ENCODE measurements around the gene FAM187B.
"Not testable (repeated sequence)": the region's sequence is repeated elsewhere in the genome, so short reads cannot be mapped to it uniquely, and the experiment has no call there.

FAM187B gene

DNA sequence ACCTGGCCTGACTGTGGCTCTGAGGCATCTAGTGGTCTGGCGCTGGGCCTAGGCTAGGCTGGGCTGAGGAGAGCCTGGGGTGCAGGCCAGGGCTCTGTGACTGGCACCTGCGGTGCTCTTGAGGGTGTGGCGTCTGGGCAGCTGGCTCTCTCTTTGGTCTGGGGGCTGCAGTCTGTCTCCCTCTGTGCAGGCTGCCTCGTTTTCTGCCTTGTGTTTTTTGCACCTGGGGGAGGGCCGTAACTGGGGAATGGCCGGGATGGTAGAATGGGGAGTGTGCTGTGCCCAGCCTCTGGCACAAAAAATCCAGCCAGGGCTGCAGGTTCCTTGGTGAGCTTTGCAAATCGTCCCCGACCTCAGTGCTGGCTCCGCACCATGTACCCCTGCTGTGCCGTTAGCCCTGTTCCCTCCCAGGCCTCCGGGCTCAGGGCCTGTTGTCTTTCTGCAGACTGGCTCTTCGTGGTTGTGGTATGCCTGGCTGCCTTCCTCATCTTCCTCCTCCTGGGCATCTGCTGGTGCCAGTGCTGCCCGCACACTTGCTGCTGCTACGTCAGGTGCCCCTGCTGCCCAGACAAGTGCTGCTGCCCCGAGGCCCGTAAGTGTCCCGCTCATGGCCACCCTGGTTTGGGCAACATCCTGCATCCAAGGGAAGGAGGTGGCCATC, 33.7 kb upstream of the FAM187B start:
- DNase-seq (ENCODE audit: low read depth in 2 of 3, low spot score in 1 of 3), result no peak

DNA sequence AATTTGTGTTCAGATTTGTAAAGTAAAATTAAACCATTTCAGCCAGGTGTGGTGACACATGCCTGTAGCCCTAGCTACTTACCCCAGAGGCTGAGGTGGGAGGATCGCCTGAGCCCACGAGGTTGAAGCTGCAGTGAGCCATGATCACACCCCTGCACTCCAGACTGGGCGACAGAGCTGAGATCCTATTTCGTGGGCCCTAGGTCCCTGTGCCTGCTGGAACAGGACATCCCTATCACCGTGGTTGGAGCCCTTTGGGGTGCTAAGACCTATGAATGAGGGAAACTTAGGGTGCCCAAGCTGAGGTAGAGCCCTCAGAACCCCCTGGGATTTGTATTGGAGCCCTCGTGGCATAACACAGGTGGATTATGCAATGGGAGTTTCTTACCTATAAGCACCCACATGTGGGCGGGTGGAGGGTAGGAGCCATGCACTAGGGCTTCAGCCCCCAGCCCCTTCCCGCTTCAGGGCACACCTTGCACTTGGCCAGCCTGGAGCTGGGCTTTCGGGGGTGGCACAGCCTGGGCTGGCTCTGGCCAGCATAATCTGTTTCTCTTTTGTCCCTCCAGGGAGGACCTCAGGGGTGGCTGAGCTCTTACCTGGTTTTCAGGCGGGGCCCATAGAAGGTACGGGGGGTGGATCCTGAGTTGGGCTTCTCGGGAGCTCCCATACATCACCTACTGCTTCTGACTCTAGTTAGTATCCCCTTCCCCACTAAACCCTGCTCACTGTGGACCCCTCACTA, 33.0 kb upstream of the FAM187B start:
- no peak for DNase-seq (ENCODE audit: low read depth in 2 of 3, low spot score in 1 of 3)

DNA sequence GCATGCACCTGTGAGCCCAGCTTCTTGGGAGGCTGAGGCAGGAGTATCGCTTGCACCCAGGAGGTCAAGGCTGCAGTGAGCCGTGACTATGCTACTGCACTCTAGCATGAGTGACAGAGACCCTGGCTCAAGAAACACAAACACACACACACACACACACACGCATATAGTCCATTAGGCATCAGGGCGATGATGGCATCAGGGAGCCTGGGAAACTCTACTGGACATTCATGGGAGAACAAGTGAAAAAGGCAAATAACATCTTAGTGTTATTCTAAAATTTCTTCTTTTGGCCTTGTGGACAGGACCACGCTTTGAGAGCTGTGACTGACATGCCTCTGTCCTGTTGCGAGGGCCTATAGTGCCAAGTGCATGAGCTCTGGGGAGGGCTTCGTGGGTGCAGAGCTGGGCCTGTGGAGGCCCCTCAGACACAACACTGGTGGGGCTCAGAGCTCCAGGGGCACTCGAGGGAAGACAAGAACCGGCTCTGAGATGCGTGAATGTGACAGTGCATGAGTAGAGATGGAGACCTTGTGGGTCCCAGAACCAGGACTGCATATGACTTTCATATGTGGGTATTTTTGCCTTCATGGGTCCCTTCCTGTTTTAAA, 32.3 kb upstream of the FAM187B start:
- no peak for DNase-seq (ENCODE audit: low read depth in 2 of 3, low spot score in 1 of 3)

DNA sequence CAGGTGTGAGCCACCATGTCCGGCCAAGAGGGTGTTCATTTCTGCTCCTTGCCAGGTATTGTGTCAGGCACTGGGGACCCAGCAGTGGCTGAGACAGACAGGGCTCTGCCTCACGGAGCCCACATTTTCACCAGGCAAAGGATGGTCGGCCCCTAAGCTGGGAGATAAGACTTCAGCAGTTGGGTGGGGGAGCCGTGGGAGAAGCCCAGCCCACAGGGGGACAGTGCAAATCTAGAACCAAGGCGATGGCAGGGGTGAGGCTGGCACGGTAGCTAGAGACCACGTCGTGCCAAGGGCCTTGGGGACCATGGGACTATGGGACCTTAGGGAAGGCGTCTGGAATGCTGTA, 28.5 kb upstream of the FAM187B start:
- DNase-seq (ENCODE audit: low read depth in 2 of 3, low spot score in 1 of 3), result no peak

DNA sequence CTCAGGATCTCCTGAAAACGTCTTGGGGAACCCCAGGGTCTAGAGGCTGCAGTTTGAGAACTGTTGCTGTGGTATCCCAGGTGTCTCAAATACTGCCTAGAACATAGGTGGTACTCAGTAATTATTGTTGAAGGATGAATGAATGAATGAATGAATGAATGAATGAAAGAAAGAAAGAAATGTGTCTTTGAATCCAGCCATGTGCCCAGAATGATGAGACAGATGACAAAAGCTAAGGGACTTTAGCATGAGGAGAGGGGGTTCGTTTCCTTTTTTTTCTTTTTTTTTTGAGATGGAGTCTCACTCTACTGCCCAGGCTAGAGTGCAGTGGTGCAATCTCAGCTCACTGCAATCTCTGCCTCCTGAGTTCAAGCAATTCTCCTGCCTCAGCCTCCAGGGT, 28.0 kb upstream of the FAM187B start:
- DNase-seq (ENCODE audit: low read depth in 2 of 3, low spot score in 1 of 3), result no peak

DNA sequence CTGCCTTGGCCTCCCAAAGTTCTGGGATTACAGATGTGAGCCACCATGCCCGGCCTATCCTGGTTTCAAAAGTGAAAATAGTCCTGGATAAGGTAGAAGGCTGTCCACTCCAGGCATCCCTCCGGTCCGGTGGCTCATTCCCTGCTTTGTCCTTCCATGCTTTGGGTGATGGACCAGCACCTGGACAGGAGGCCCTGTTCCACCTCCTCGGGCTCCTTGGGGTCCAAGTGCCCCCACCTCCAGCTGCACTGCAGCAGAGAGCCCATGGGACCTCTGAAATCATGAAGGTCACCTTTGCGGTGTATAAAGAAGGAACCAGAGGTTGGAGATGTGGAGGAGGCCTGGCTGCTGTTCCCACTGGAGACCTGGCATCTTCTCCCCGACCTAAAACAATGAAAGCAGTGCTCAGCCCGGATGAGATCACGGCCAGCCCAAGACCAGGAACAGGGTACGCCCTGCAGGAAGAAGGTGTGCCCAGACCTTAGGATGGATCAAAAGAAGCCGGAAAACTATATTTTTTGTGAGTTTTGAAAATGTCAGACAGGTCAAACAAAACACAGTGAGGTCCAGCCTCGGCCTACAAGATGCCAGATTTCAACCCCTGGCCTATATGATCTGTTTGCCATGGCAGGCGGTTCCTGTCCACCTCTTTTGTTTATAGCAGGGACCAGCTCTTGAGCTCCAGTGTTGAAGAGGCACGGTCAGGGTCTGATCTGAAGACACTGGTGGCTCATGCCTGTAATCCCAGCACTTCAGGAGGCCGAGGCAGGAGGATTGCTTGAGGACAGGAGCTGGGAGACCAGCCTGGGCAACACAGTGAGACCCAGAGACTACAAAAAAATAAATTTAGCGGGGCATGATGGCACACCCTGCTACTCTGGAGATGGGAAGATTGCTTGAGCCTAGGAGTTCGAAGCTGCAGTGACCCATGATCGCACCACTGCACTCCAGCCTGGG, 26.1 kb upstream of the FAM187B start:
- no peak for DNase-seq (ENCODE audit: low read depth in 2 of 3, low spot score in 1 of 3)

DNA sequence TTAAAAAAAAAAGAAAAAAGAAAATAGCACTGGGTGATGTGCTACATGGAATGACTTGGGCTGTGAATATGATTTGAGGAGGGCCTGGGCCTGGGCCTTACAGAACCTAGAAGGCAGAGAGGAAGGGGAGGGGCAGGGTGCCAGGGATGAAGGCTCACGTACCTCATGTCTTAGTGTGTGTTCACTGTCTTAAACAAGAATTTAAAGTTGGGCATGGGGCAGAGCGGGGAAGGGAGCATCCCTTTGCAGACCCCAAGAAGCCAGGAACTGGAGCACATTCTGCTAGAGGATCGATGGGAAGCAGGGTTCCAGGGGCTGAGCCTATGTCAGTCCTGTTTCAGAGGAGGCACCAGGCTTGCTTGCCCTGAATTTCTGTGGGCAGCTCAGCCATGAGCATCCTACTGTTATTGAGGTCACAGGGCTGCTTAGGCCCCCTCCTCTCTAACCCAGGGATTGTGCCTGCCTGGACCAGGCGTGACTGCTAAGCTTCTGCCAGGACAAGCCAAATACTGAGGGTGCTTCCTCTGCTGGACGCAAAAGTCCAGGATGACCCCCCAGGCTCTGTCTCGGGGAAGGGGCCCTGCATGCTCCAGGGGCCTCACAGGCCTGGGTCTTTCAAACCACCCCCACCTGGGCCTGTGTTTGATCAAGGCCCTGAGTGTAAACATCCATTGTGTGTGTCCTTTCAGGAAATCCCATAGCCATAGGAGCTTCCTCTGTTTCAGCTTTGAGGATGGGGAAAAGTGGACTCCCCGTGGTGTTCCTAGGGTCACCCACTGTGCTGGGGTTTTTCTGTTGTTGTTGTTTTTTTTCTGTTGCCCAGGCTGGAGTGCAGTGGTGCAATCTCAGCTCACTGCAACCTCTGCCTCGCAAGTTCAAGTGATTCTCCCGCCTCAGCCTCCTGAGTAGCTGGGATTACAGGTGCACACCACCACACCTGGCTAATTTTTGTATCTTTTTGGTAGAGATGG, 25.1 kb upstream of the FAM187B start:
- DNase-seq (ENCODE audit: low read depth in 2 of 3, low spot score in 1 of 3), result no peak

DNA sequence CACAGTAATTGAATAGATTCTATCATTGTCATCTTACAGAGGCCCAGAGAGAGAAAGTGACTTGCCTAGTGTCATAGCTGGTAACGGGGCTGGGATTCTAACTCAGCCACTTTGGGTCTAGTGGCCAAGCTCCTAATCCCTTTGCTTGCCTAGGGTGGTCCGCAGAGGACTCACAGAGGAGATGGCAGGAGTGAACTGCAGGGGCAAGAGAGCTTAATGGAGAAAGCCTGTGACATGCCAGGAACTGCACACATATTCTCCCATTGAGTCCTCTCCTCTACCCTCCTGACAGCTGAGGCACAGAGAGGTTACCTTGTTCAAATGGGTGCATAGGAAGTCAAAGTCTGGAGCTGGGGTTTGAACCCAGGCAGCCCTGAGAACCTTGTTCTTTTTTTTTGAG, 22.9 kb upstream of the FAM187B start:
- no peak for DNase-seq (ENCODE audit: low read depth in 2 of 3, low spot score in 1 of 3)

DNA sequence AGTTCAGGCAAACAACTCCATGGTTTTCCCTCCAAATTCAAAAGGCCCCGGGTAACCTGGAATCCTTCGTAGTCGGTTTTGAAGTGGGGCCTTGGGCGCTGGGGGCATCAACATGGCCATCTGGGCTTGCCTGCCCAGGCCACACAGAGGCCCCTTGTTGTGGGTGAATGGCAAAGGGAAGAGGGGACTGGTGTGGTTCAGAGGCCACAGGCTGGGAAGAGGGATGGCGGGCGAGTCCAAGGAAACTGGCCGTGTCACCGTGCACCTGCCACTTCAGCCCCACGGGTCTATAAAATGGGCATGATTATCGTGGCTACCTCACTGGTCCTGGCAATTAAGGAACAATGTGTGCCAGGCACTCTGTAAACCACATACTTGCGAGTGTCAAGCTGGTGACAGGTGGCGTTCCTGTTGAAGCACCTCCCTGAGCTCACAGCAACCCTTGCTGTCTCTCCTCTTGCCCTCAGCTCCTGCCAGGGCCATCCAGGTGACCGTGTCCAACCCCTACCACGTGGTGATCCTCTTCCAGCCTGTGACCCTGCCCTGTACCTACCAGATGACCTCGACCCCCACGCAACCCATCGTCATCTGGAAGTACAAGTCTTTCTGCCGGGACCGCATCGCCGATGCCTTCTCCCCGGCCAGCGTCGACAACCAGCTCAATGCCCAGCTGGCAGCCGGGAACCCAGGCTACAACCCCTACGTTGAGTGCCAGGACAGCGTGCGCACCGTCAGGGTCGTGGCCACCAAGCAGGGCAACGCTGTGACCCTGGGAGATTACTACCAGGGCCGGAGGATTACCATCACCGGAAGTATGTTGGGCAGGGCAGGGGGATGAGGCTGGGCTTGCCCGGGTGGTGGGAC, 21.5 kb upstream of the FAM187B start:
- DNase-seq (ENCODE audit: low read depth in 2 of 3, low spot score in 1 of 3), result no peak

DNA sequence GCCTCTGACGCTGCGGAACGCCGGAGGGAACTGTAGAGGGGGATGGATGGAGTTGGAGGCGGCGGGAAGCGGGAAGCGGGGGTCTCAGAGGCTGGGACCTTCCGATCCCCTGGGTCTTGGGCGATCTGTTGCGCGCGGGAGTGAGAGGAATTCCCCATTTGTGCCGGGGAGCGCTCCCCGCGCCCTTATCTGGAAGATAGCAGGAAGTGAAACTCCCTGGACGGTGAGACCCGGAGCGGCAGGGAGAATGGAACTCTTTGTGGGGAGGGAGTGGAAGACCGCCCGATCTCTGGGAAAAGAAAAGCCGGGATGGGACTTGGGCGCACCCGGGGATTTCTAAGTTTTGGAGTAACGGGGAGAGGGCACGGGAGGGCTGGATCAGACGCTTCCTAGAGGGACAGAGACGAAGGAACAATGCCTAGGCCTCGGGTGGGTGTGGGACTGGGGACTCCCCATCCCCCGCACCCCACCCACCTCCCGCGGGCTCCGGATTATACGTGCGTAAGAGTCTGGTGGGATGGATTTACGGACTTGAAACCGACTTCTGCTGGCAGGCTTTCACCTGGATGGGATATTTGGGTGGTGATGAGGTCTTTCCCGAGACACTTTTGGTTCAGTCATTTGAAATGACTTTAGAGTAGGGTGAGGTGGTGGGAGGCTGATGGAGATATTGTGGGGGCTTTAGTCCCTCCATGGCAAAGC, 20.8 kb upstream of the FAM187B start:
- DNase-seq (ENCODE audit: low read depth in 2 of 3, low spot score in 1 of 3), result no peak

DNA sequence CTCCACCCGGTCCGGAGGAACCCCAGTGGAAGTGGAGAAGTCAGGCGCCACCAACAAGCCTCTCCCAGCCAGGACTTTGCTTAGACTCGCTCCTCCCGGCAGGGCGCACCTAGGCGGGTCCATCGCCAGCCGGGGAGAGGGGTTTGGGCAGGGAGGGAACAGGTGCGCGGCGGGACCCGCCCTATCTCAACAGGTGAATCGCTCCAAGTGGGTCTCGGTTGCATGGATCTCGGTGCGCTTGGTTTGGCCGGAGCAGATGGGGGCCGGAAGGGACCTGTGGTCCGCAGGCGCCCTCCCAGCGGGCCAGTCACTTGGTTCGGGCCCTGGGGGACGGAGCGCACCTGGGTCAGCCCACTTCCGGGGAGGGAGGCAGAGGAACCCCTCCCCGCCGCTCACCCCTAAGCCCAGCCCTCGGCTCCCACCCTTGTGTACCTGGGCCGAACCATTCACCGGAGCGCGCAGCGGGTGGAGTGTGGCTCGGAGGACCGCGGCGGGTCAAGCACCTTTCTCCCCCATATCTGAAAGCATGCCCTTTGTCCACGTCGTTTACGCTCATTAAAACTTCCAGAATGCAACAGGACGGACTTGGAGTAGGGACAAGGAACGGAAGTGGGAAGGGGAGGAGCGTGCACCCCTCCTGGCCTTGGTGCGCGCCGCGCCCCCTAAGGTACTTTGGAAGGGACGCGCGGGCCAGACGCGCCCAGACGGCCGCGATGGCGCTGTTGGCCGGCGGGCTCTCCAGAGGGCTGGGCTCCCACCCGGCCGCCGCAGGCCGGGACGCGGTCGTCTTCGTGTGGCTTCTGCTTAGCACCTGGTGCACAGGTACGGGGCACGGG, 20.0 kb upstream of the FAM187B start, which contains the start of gene LSR:
LSR (plus strand) TSS at position 693 of the 836 bp plus-strand sequence; CDS start at position 714, 21 bp downstream.
- DNase-seq (ENCODE audit: low read depth in 2 of 3, low spot score in 1 of 3), result peak; percentile 34 to 64 (median 51)

DNA sequence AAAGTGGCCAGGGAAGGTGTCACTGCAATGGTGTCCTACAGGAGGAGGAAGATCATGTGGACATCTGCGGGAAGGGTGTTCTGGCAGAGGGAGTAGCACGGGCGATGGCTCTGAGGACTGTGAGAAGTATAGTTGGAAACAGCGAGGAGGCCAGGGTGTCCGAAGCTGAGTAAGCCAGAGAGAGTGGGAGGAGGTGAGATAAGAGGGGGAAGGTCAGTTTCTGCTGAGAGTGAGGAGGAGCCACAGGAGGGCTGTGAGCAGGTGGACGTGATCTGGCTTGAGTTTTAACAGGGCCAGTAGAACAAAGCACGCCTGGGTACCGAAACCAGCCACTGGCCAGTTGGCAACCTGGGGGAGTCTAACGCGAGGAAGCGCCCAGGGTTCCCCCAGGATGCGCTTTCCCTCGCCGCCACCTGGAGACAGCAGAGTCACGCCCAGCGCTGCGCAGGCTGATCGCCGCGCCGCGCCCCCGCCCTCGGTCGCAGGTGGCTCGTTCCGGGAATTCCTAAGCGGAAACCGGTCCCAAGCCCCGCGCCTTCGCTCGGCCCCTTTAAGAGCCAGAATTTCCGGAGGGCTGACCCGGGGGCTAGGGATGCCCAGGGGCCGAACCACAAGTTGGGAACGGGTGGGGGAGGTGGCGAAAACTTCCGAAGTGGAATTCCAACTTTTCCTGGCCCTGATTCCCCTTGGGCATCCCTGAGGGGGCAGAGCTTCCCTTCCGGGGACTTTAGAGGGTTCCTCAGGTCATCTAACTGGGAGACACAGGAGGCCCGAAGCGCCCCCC, 19.2 kb upstream of the FAM187B start:
- peak in 2 of 3 donors; percentile 24 to 53 for DNase-seq (ENCODE audit: low read depth in 2 of 3, low spot score in 1 of 3)

DNA sequence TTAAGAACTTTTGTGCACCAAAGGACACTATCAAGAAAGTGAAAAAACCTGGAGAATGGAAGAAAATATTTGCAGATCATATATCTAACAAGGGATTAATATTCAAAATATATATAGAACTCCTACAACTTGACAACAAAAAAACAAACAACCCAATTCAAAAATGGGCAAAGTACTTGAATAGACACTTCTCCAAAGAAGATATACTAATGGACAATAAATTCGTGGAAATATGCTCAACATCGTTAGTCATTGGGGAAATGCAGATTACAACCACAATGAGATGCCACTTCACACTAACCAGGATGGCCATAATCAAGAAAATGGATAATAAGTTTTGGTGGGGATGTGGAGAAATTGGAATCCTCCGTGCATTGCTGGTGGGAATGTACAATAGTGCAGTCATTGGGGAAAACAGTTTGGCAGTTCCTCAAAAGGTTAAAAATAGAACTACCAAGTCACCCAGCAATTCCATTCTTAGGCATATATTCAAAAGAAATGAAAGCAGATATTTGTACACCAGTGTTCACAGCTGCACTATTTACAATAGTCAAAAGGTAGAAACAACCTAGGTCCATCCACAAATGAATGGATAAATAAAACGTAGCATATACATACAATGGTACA, 18.0 kb upstream of the FAM187B start:
- no peak for DNase-seq (ENCODE audit: low read depth in 2 of 3, low spot score in 1 of 3)

DNA sequence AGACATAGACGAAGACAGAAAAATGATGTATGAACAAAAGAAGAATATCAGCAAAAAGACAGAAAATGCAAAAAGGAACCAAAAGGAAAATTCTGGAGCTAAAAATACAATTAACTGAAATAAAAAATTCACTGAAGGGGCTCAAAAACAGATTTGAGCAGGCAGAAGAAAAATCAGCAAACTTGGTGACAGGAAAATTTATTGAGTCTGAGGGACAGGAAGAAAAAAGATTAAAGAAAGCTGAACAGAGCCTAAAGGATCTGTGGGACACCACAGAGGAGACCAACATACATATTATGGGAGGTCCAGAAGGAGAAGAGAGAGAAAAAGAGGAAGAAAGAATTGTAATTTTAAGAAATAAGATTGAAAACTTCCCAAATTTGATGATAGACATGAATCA, 12.9 kb upstream of the FAM187B start:
- DNase-seq (ENCODE audit: low read depth in 2 of 3, low spot score in 1 of 3), result no peak

DNA sequence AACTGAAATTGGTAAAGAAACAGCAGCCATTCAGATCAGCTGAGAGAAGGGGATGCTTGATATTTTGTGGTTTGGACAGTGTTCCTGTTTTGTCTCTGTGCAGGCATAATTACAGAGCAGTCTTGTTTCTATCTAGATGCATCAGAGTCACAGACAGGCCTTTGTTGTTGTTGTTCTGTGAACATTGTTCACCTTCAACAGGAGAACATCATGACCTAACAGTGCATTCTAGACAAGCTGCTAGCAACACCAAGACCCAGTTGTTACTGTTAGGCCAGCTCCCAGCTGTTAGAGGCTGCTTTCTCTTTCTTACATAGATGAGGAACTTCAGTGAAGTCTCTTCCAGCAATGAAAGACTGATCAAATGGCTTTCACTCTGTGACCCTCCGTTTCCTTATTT, 11.8 kb upstream of the FAM187B start:
- DNase-seq (ENCODE audit: low read depth in 2 of 3, low spot score in 1 of 3), result no peak

DNA sequence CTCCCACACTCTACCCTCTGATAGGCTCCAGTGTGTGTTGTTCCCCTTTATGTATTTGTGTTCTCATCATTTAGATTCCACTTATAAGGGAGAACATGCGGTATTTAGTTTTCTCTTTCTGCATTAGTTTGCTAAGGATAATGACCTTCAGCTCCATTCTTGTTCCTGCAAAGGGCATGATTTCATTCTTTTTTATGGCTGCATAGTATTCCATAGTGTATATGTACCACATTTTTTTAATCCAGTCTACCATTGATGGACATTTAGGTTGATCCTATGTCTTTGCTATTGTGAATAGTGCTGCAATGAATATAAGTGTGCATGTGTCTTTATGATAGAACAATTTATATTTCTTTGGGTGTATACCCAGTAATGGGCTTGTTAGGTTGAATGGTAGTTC, 11.1 kb upstream of the FAM187B start:
- not testable (repeated sequence) for DNase-seq (ENCODE audit: low read depth in 2 of 3, low spot score in 1 of 3)
